NT2/D1 (cell line): ENCODE data around the gene FANCM.

ENCODE experiments used
- DNase-seq: peaks from one replicate; pipeline ENCODE4 v3.0.0-alpha.2; 2011; ENCODE audit warnings: low read depth, low spot score
- H3K27me3 ChIP-seq: 2 replicates; pipeline ENCODE4 v1.6.0; 2011; ENCODE audit warnings: mild to moderate bottlenecking; ENCODE audit not compliant: insufficient read length, insufficient read depth
- H3K36me3 ChIP-seq: 2 replicates; pipeline ENCODE4 v1.6.1; 2011; ENCODE audit warnings: mild to moderate bottlenecking, low read length, mixed read lengths; ENCODE audit not compliant: insufficient read depth, insufficient read length
- H3K4me1 ChIP-seq: 2 replicates; pipeline ENCODE4 v1.5.1; 2011; ENCODE audit not compliant: insufficient read depth, insufficient read length
- H3K4me3 ChIP-seq: 2 replicates; pipeline ENCODE4 v1.5.1; 2011; ENCODE audit warnings: low read depth; ENCODE audit not compliant: insufficient read length
- H3K9ac ChIP-seq: 2 replicates; pipeline ENCODE4 v1.6.0; 2011; ENCODE audit warnings: low read depth; ENCODE audit not compliant: insufficient read length
- H3K9me3 ChIP-seq: 2 replicates; pipeline ENCODE4 v1.5.1; 2011; ENCODE audit warnings: mild to moderate bottlenecking, low read length; ENCODE audit not compliant: insufficient read depth
- SUZ12 ChIP-seq: IDR thresholded peaks from 2 replicates; pipeline ENCODE4 v1.6.1; 2011; ENCODE audit not compliant: insufficient read length, insufficient read depth; ENCODE audit errors: extremely low read depth
- YY1 ChIP-seq: IDR thresholded peaks from 2 replicates; pipeline ENCODE4 v1.6.1; 2011; ENCODE audit not compliant: insufficient read length, insufficient read depth
- ZNF274 ChIP-seq: IDR thresholded peaks from 2 replicates; pipeline ENCODE4 v1.6.1; 2011; ENCODE audit warnings: mild to moderate bottlenecking, low read depth, low read length

FANCM gene

DNA sequence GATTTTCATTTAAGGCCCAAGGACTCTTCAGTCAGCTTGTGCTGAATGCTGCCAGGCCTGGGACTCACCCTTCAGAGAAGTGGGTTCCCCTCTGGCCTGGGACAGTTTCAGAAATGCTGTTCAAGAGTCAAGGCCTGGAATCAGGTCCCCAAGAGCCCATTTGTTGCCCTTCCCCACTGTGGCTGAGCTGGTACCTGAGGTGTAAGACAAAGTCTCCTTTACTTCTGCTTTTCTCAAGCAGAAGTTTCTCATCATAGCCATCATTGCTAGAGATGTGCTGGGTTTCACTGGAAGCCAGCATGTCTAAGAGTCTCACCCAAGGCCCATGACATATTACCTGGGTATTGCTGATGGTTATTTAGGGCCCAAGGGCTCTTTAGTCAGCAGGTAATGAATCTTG, 8.9 kb downstream of the FANCM start:
- H3K4me3 ChIP-seq, result no peak overlapping the region
- no peak overlapping the region for H3K9ac ChIP-seq
- H3K4me1 ChIP-seq, result no peaks in the 10 kb centered on the region
- no peak for DNase-seq
- no peaks in the 10 kb centered on the region for H3K27me3 ChIP-seq
- TF ChIP-seq YY1 (no peak), SUZ12 (no peak), ZNF274 (no peak)
- peaks cover 11% of the 10 kb centered on the region for H3K36me3 ChIP-seq
- no peaks in the 10 kb centered on the region for H3K9me3 ChIP-seq

DNA sequence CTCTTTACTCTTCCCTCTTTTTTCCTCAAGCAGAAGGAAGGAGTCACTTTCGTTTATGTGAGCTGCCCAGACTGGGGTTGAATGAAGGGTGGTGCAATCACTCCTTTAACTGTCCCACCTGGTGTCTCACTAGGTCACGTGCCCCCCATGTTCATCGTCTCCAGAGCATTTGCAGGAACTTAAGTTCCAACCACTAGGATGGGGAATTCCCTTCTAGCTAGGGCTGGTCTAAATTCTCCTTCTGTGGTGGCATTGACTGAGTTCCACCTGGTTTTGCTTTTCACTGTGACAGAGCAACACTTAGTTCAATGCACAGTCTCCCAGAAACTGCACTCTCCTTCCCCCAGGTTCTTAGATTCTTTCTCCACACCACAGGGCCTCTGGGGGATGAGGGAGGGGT, 9.5 kb downstream of the FANCM start:
- Histone ChIP-seq H3K36me3 (peaks cover 9% of the 10 kb centered on the region), H3K9ac (no peak overlapping the region), H3K4me1 (no peaks in the 10 kb centered on the region), H3K9me3 (no peaks in the 10 kb centered on the region), H3K27me3 (no peaks in the 10 kb centered on the region), H3K4me3 (no peak overlapping the region)
- DNase-seq, result no peak
- TF ChIP-seq YY1, result no peak
- no peak for TF ChIP-seq SUZ12
- no peak for TF ChIP-seq ZNF274

GRCh38 chr14:45149602-45150001, 13.9 kb downstream of the FANCM start:
- Histone ChIP-seq H3K4me3 (no peak overlapping the region), H3K4me1 (no peaks in the 10 kb centered on the region), H3K9me3 (no peaks in the 10 kb centered on the region), H3K36me3 (peaks cover 7% of the 10 kb centered on the region), H3K9ac (no peak overlapping the region), H3K27me3 (no peaks in the 10 kb centered on the region)
- no peak for DNase-seq
- no peak for TF ChIP-seq YY1
- no peak for TF ChIP-seq ZNF274
- TF ChIP-seq SUZ12, result no peak

DNA sequence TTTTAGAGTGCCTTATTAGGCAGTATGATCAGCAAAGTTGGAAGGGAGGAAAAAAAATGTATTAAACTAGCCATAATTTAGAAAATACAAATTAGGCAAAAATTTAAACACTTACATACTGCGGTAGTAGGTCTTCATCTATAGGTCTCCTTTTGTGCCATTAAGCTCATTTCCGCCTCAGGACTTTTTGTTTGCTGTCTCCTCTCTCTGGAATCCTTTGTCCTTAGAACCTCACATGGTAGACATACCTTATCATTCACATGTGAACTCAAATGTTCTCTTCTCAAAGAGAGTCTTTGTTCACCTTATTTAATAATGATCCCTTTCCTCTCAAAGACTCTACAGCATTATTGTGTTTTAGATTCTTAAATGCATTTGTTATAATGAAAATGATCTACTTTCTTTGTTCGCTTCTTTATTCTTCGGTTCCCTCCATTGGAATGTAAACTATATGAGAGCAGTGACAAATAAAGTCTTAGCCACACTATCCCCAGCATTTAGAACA, 14.7 kb downstream of the FANCM start:
- Histone ChIP-seq H3K9me3 (no peaks in the 10 kb centered on the region), H3K4me3 (no peak overlapping the region), H3K27me3 (no peaks in the 10 kb centered on the region), H3K36me3 (peaks cover 6% of the 10 kb centered on the region), H3K9ac (no peak overlapping the region), H3K4me1 (no peaks in the 10 kb centered on the region)
- DNase-seq, result no peak
- TF ChIP-seq YY1, result no peak
- TF ChIP-seq ZNF274, result no peak
- no peak for TF ChIP-seq SUZ12

DNA sequence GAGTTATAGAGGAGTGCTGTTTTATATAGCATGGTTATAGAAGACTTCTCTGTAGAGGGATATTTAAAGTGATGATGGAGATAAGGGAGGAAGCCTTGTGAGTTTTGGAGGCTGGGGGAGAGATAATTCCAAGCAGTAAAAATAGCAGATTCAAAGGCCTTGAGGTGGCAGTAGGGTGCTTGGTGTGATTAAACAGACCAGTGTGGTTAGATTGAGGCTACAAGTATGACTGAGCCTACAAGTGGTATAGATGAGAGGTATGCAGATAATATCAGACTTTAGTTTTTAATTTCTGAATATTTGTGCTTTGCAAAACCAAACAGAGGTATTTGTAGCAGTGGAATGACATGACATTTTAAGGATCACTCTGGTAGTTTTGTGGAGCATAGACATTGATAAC, 20.3 kb downstream of the FANCM start:
- peaks cover 6% of the 10 kb centered on the region for H3K36me3 ChIP-seq
- H3K27me3 ChIP-seq, result no peaks in the 10 kb centered on the region
- TF ChIP-seq ZNF274, result no peak
- TF ChIP-seq YY1, result no peak
- TF ChIP-seq SUZ12, result no peak
- no peaks in the 10 kb centered on the region for H3K4me1 ChIP-seq
- H3K9me3 ChIP-seq, result no peaks in the 10 kb centered on the region
- no peak overlapping the region for H3K4me3 ChIP-seq
- no peak overlapping the region for H3K9ac ChIP-seq
- no peak for DNase-seq

DNA sequence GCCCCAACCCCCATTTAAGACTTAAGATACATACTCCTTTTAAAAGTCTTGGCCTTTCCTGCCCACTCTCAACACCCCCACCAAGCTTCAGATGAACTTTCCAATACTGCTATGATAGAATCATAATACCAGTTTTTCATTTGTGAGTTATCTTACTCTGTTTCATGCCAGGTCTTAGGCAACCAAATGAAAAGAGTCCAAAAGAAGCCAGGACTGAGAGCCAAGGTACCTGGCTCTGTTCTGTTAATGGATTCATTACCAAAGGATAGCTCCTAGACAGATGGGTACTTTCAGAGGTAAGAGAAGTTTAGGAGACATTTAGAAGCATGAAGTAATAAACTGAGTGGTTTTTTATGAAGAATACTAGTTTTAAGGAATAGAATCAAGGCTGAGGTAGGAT, 34.2 kb downstream of the FANCM start:
- no peaks in the 10 kb centered on the region for H3K4me1 ChIP-seq
- H3K4me3 ChIP-seq, result no peak overlapping the region
- no peak overlapping the region for H3K9ac ChIP-seq
- TF ChIP-seq ZNF274 (no peak), SUZ12 (no peak), YY1 (no peak)
- no peaks in the 10 kb centered on the region for H3K9me3 ChIP-seq
- H3K36me3 ChIP-seq, result peaks cover 18% of the 10 kb centered on the region
- no peaks in the 10 kb centered on the region for H3K27me3 ChIP-seq
- no peak for DNase-seq

GRCh38 chr14:45177076-45177475, 41.3 kb downstream of the FANCM start:
- TF ChIP-seq ZNF274 (no peak), SUZ12 (no peak), YY1 (no peak)
- no peaks in the 10 kb centered on the region for H3K9me3 ChIP-seq
- H3K4me1 ChIP-seq, result no peaks in the 10 kb centered on the region
- no peaks in the 10 kb centered on the region for H3K27me3 ChIP-seq
- no peak overlapping the region for H3K4me3 ChIP-seq
- peaks cover 2% of the 10 kb centered on the region for H3K36me3 ChIP-seq
- no peak for DNase-seq
- no peak overlapping the region for H3K9ac ChIP-seq

- Histone ChIP-seq H3K4me1 (no peaks in the 10 kb centered on the region), H3K36me3 (no peaks in the 10 kb centered on the region), H3K9ac (no peak overlapping the region), H3K27me3 (no peaks in the 10 kb centered on the region), H3K9me3 (no peaks in the 10 kb centered on the region), H3K4me3 (no peak overlapping the region)
- DNase-seq, result no peak
- TF ChIP-seq YY1 (no peak), SUZ12 (no peak), ZNF274 (no peak)
Observed at GRCh38 chr14:45181329-45181728, 45.6 kb downstream of the FANCM start.
